ENCODE results near the gene CKLF.
"Not testable (repeated sequence)": the region's sequence is repeated elsewhere in the genome, so short reads cannot be mapped to it uniquely, and the experiment has no call there.

The CKLF gene

DNA sequence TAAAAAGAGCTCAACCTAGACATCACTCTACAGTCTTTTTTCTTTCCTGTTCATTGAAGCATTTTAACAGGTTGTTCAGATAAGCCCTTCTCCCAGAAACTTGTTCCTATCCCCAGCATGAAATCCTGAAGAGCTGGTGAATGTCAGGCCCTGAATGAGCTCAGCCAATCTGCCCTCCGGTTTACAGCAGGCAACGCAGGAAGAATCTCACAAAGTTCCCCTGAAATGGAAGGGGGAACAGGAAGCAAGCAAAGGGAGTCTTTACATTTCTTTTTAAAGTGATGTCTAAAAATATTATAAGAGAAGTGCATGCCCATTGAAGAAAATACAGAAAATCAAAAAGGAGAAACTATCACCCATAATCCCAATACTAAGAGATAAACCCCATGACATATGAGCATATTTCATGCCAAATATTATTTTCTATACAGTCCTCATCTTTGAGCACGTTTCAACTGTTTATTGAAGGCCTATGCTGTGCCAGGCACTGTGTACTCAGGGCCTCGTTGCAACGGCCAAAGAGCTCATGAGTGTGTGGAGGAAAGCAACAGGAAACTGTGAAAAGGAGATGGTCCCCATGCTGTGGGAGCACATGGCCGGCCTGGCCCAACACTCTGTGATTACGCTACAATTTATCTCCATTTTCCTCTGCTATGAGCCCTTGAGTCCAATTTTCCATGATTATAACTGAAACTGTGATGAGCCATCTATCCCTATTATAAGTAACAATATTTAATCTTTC, 8.2 kb upstream of the CKLF start:
- DNase-seq, result no peak

DNA sequence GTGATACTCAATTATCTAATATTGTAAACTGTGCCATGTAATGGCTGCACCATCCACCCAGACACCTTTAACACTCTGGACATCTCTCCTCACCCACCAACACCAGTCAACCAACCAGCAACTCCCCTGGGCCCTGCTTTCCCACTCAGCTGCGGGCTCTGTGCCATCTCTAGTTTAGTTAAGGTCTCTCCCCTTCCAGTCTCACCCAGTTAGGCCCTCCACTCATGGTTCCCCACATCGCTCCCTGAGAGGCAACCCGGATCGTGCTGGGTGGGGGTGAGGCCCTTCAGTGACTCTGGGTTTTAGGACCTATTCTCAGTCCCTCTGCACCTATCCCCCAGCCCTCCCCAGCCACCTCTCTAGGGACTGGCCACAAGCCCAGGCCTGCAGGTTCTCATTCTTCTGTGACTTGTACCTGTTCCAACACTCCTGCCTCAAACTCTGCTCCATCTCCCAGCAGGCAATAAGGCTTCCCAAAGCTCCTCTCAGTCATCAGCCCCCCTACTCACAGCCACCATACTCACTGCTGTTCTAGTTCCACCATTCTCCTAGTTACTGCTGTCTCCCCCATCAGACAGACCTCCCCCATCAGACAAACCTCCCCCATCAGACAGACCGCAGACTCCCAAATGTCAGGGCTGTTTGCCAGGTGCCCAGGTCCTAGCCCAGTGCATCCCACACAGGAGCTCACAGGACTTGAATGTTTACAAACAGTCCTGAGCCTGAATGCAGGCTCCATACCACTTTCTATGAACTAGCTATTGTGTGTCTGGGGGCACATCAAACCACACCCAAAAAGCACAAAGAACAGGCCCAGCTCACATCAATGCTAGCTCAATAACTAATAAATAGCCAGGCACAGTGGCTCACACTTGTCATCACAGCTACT, 5.0 kb upstream of the CKLF start:
- DNase-seq, result no peak

DNA sequence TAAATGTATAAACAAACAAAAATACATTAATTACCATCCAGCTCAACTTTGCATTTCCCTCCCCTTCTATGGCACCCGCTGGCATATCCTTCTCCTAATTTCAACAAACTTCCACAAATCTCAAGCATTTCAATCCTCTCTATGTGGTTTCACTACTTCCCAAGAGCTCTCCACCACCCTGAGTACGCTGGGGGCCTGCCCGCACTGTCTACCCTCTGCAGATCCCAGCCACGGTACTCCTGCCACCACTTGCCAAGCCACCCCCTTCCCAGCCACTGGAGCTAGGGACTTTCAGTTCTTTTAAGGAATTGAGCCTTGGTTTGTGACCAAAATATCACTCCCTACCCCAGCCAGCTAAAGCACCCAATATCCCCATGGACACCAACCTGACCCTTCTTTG, 4.3 kb upstream of the CKLF start:
- no peak for DNase-seq

DNA sequence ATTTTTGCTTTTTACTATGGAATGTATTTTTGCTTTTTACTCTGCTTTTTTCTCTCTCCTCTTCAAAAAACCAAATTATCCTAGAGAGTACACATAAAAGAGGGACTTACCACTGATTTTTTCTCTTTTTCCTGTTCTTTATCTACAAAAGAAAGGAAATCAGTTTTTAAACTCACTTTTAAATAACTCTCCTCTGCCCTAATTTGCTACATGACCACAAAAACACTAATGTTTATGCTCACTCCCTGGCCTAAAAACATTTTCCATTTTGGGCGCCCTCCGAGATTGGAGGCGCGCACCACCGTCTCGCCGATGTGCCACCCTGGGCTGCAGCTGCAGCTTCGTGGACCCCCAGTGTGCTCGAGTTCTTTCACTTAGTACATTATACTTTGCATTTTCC, 3.5 kb upstream of the CKLF start:
- no peak for DNase-seq

DNA sequence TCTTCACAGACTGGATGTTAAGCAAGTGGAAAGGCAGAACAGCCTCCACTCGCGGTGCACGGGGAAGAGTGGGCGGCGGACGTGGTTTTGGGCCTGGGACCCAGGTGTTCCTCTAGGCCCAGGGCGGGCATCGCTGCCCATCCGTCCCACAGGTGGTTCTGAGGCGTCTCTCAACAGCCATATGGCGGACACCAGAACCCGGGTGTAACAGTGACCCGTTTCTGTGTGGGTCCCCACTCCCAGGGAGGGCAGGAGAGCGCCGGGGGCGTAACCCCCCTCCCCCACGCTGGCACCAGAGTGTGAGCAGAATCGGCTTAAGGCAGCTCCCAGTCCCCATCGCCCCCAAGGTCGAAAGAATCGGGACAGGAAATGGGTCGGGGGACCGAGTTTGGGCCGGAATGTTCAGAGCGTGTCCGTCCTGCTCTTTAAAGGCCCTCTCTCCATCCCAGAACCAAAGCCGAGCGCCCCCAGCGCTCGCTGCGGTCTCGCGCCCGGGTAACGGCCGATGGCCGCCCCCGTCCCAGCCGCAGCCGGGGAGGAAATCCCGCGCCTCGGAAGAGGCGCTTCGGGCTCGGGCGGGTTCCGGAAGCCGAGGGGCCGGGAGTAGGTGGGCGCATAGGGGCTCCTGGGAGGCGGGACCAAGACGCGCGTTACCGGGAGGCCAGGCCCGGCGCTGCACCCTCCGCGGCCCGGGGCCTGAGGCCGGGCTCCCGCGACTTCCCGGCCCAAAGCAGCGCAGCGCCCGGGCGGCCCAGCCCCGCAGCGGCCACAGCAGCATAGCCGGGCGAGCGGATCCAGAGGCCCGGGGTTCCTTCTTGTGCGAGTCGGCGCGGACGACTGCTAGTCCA, 2.9 kb upstream of the CKLF start, which contains the start of gene TK2:
TSS of gene TK2 (minus strand) at position 839 of the 848 bp plus-strand sequence. CDS start at position 778, 61 bp downstream.
- peak; percentile 53 to 64 for DNase-seq

DNA sequence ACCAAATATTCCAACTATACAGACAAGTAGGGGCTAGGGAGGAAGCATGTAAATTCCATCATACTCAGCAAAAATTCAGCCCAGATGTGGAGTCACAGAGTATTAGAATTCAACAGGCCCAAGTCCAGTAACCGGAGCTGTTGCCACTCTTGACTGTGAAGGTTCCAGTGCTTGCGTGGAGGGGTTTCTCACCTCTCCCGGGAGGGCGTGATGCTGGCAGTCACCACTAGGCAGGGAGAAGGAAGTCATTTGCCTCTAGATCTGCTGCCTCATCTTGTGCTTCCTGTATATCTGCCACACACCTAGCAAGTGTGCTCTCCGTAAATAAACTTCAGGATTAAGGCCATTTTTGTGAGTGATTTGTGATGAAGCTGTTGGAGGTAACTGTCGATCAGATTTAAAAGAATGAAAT, 1.0 kb upstream of the CKLF start:
- peak; percentile 42 to 52 for DNase-seq

DNA sequence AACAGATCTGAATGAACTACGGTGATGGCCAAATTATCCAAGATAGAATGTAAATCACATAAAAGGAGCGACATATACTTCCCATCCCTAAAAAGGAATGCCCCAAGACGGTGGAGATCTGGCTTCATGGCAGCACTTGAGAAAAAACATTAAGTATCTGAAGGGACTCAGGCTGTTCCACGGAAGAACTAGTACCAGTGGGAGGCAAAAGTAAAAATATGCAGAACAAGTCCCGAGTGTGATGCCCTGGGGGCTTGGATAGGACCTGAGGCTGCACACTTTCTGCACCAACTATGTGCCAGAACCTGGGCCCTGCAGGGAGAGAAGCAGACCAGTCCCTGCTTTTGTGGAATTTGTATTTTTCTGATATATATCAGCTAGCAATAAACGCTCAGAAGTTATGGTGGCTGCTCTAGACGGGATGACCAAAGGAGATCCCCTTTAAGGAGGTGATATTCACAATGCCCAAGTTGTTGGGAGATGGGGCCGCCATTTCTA, 539 bp upstream of the CKLF start:
- no peak for DNase-seq

DNA sequence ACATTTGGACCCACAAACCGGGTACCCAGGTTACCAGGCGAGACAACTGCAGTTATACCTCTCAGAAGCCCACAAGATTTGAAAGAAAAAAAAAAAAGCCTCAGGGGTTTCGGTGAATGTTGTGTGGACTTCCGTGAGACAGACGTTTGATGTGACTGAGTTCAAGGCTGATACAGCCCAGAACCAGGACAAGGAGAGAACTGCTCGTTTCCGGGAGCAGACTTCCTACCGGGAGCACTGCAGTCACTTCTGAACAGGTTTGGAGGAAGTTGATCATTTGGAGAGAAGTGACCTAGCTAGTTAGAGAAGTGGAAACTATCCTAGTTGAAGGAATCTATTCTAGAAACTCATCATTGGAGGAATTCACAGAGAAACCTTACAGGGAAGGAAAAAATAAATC, 847 bp downstream of the CKLF start:
- no peak for DNase-seq

DNA sequence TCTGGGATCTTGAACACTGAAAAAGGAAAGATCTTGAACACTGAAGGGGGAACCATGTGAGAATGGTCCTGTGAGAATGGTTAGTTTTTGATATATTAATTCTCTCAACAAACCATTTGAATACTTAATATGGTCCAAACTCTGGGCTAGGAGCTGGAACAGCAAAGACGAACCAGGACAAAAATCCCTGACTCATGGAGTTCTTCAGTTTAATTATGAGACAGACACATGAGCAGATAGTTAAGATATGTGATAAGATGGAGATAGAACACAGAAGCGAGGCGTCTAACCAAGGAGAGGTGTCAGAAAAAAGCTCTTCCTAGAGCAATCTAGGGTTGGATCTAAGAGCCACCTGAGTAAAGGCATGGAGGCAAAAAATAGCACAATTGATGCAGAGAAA, 1.6 kb downstream of the CKLF start:
- no peak for DNase-seq

DNA sequence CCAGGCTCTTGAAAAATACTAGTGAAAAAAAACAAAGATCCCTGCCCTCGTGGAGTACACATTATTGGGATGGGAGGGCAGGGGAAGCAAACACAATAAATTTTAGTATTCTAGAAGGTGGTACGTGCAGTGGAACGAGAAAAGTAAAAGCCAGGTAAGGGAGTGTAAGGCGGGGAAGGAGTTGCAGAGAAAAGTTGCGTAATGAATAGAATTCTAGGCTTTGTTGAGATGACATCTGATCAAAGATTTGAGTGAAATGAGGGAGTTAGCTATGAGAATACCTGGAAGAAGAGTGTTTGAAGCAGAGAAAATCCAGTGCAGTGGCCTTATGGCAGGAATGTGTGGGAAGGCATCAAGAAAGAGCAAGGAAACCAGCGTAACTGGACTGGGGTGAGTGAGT, 2.1 kb downstream of the CKLF start:
- DNase-seq, result no peak

DNA sequence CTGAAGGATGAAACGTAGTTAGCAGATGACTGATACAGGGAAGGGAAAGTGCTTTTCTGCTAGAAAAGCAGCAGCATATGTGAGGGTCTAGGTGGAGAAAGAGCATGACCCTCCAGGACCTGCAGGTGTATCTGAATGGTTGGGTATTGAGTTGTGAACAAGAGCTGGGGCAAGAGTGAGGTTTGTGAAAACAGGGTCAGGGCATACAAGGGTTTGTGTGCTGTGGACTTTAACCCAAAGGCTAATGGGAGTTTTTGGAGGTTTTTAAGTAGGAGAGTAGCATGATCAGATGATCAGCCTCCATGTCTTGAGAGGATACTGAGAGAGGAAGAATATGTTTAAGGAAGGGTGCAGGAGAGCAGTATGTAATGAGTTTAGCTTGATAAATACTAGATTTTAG, 7.7 kb downstream of the CKLF start:
- DNase-seq, result no peak

DNA sequence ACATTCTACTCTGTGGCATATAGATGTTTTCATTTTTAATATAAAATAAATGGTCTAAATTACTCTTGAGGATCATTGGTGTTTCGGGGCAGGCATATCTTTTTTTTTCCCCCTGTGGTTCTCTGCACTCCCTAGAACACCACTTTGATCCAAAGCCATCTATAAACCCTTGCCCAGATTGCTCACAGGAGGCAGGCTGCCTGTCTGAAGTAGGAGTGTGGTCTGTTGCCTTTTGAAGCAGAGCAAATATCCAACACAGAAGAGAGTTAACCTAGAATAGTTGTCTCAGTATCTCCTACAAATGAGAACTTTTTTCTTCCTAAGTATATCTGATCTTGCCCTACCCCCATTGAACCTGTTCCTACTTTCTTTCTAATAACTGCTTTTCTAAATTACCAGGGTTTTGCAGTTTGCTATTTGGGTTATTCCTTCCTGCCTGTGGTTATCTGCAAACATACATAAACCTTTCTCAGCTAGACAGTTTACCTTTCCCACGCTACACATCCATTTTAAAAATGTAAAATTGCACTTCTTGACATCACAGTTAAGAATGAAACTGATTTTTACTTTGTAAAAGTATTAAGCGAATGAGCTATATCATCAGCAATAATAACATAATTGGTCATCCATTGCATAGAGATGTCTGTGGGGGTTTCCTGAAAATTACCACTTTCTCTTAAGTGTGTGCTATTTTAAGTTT, 9.2 kb downstream of the CKLF start:
- no peak for DNase-seq

DNA sequence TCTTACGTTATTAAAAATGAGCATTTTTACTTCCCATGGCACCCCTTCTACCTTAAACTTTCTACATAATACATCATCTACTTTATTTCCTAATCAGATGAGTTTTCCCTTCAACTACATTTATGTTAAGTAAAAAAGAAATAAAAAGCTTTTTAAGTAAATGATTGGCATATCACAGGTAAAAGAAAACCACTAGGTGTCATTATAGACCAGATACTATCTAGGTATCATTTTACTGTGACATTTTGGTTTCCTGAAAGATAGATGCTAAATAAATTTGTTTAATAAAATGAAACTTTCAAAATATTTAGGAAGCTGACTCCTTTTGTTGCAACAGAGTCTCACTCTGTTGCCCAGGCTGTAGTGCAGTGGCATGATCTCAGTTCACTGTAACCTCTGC, 10.0 kb downstream of the CKLF start:
- DNase-seq, result no peak

DNA sequence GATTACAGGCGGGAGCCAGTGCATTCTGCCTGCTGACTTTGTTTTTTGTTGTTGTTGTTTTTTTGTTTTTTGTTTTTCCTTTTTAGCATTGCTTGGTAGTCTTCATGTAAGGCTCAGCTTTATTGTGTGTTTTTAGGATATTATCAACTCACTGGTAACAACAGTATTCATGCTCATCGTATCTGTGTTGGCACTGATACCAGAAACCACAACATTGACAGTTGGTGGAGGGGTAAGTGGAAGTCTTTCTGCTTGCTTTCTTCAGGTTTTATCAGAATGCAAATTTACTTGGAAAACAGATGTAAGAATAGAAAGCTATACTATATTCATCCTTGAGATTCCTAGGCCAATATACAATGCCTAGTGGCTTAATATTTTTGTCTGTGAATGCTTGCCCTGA, 10.6 kb downstream of the CKLF start:
- DNase-seq, result no peak

DNA sequence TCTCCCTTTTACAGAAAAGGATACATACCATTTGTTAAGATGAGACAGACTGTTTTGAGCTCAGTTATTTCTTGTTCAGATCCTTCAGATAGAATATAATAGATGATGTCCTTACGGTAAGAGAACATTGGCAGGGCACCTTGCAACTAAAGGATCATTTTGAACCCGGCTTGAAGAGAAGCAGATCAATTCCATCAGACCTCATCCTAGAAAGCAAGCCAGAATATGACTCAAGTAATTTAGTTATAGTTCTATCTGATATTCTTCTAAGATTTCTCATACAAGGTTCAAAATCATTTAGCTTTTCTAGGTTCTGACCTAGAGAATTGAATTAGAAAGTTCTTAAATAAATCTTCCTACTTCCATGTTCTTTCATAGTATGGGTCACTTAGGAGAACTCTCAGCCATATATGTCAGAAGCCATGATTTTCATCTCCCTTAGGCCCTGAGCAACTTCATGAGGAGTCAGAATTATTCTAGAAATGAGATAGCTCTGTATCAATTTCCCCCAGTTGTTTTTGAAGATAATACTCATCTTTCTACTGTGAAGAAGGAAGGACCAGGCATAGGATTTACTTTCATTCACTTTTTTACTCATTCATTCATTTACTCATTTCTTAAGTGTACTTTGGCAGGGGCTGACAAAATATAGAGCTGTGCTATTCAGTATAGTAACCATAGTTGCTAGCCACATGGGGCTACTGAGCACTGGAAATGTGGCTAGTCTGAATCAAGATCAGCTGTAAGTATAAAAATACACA, 11.4 kb downstream of the CKLF start:
- no peak for DNase-seq

DNA sequence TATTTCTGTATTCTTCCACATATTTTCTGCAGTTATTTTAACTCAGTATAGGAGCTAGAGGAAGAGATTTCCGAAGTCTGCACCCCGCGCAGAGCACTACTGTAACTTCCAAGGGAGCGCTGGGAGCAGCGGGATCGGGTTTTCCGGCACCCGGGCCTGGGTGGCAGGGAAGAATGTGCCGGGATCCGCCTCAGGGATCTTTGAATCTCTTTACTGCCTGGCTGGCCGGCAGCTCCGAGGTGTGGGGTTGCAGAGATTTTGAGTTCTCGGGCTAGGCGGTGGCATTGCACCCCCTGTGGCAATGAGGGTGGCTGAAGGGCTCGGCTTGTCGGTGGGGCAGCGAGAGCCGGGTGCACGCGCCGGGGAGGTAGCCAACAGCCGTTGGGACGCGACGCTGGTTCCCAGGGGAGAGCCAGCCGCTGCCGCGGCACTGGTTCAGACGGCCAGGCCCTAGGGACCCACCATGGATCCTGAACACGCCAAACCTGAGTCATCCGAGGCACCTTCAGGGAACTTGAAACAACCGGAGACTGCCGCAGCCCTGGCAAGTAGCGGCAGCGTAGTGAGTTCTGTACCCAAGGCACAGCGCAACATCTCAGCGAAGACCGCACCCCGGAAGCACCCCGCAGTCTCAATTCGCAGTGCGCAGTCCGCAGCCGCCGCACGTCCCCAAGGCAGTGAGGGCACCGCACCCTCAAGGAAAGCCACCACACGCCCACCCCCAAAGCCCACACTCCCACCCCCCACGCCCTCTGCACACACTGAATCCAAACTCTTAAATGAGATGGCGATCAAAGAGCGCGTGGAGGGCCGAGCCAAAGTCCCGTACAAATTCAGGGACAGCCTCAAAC, 13.9 kb downstream of the CKLF start, which contains the start of gene CMTM1:
TSS of gene CMTM1 (plus strand) at position 389 of the 851 bp plus-strand sequence. CDS start at position 464, 75 bp downstream.
- no peak for DNase-seq

DNA sequence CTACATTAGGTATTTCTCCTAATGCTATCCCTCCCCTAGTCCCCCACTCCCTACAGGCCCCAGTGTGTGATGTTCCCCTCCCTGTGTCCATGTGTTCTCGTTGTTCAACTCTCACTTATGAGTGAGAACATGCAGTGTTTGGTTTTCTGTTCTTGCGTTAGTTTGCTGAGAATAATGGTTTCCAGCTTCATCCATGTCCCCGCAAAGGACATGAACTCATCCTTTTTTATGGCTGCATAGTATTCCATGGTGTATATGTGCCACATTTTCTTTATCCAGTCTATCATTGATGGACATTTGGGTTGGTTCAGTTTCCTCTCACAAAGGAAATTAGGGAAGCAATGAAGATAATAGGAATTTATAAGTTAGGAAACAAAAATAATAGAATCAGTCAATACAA, 14.9 kb downstream of the CKLF start:
- not testable (repeated sequence) for DNase-seq

DNA sequence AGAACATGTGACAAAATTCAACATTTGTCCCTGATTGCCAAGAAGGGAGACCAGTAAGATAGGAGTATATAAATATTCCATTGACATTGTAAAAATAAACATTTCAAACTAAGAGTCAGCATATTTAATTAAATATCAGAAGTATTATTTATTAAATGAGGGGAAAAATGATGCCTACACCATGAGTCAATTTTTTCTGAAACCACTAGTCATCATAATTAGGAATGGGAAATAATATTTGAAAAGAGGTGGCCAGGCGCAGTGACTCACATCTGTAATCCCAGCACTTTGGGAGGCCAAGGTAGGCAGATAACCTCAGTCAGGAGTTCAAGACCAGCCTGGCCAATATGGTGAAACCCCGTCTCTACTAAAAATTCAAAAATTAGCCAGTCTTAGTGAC, 16.0 kb downstream of the CKLF start:
- DNase-seq, result no peak

DNA sequence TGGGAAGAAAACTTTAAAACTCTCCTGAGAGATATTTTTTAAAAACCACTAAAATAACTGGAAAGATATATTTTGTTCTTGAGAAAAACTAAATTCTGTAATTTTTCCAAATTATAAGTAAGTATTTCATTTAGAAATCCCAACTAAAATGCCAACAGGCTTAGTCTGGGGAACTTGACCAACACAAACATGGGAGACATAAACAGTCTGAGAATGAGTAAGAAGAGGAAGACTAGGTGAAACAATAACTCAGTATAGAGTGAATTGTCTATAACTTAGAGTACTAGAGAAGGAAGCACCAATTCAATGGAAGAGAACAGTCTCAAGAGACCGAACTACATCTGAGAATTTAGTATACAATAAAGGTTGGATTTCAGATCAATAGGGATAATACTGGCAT, 16.8 kb downstream of the CKLF start:
- no peak for DNase-seq

DNA sequence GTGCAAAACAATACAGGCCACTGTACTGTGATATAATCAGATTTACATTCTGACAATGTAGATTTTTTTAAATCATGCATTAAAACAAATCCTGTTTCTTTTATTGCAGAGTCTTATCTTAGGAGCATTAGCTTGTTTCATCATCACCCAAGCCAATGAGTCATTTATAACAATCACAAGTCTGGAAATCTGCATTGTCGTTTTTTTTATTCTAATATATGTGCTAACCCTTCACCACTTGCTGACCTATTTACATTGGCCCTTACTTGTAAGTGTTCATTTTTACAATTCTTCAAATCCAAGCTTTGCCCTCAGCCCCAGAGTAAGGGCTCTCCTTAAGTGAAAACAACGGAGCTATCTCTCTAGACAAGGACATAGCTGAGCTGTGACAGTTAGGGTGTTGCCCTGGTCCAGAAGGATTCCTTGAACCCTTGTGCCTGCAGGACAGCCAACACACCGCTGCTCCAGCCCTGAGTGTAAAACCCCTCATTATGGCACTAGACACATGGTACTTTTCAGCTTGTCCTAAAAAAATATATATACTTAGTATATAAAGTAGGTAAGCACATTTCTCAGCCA, 17.5 kb downstream of the CKLF start:
- no peak for DNase-seq
